A549 treated with DMSO at 1 μM for 4 hours (cell line): ENCODE data around the gene TACC3. TPM values are rescaled to one million over a fixed set of nuclear protein-coding genes. Genes with fewer than 3 reads are reported as not detected.

ENCODE experiments used
- total RNA-seq: library from RNA; stranded (reverse); fragments of 200-300 nt; extraction: Qiagen RNA extraction; gene quantifications from 5 replicates; pipeline ENCODE4 v1.2.3, GENCODE V29; 2022; ENCODE audit warnings: low read depth

The TACC3 gene
- total RNA-seq, result 75.7 to 96.5 TPM (median 85.7 TPM) in 5 replicates

GRCh38 chr4:1721003-1721665 lies at the start of gene TACC3, which contains the start of gene TMEM129:
Gene TACC3, plus strand, starts transcription at chr4:1721521. Its CDS starts 1,901 bp downstream, at chr4:1723422.
Gene TMEM129, minus strand, starts transcription at chr4:1721323. Its CDS starts 486 bp downstream, at chr4:1720837.

DNA sequence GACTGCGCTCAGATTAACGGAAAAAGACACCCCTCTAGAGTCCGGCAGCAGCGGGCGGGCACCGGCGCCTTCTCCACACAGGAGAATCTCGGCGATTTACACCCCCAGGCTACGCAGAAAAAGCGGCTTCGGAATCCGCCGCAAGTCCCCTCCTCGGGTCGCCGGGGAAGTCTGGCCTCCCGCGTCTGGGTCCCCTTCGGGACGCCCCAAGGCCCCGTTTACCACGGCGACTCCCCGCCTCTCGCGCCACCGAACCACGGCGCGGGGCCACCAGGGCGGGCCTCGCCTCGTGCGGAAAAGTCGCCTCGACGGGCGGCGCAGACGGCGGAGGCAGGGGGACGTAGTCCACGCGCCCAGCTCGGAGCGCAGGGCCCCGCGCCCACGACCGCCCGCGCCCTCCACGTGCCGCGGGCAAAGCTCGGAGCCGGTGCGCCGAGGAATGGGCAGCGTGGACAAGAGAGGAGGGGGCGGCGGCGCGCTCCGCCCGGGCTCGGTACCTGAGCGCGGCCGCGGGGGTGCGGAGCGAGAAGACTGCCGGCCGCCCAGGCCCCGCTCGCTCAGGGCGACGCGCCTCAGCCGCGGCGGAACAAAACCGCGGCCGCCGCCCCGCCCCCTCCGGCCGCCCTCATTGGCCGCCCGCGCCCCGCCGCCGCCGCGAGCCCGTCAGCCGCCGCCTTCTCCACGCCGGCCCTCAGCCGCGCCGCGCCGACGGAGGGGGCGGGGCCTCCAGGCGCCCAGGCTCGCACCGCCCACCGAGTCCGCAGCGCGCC lies 37.4 kb upstream of the TACC3 start, which contains the start of gene FAM53A:
TSS of gene FAM53A (minus strand) at position 578 of the 770 bp plus-strand sequence. CDS start 15,572 bp downstream, outside the sequence.

GRCh38 chr4:1712216-1713002 lies 8.9 kb upstream of the TACC3 start, which contains the start of gene SLBP:
Gene SLBP, minus strand, starts transcription at chr4:1712319. Its CDS starts 131 bp downstream, at chr4:1712188.

GRCh38 chr4:1792832-1793495 lies 71.6 kb downstream of the TACC3 start, which contains the start of gene FGFR3:
Gene FGFR3, plus strand, starts transcription at chr4:1793293. Its CDS starts 642 bp downstream, at chr4:1793935.

Other genes with a start within 250 kb of the TACC3 start
- 0.24 to 0.99 TPM (median 0.75 TPM) in 5 replicates for gene FAM53A, start 37.2 kb upstream of the TACC3 start, total RNA-seq
- gene SLBP, start 9.2 kb upstream of the TACC3 start, total RNA-seq, result 70.6 to 81.3 TPM (median 76.3 TPM) in 5 replicates
- gene TMEM129, start 198 bp upstream of the TACC3 start, total RNA-seq, result 18.3 to 25.6 TPM (median 22.0 TPM) in 5 replicates
- gene FGFR3, start 71.8 kb downstream of the TACC3 start, total RNA-seq, result 1.3 to 2.2 TPM (median 1.7 TPM) in 5 replicates
- gene LETM1, start 134.6 kb downstream of the TACC3 start, total RNA-seq, result 25.5 to 33.1 TPM (median 32.1 TPM) in 5 replicates
- gene NSD2, start 149.9 kb downstream of the TACC3 start, total RNA-seq, result 37.8 to 51.6 TPM (median 50.6 TPM) in 5 replicates